LoVo (cell line): ENCODE results near the gene AGAP1.

Experiments used
- DNase-seq: peaks from one replicate; pipeline ENCODE4 v3.0.0-alpha.2; 2016; ENCODE audit warnings: low spot score

The AGAP1 gene

GRCh38 chr2:235712176-235712575 is 218.3 kb downstream of the AGAP1 start:
- DNase-seq = no peak

GRCh38 chr2:235713189-235713588 is 219.3 kb downstream of the AGAP1 start:
- DNase-seq = no peak

- no peak for DNase-seq
Measured at GRCh38 chr2:235715601-235716000, 221.8 kb downstream of the AGAP1 start.

GRCh38 chr2:235716875-235717496 is 223.1 kb downstream of the AGAP1 start:
- no peak for DNase-seq

- DNase-seq = no peak
Measured at GRCh38 chr2:235719146-235719942, 225.5 kb downstream of the AGAP1 start.

- no peak for DNase-seq
Measured at GRCh38 chr2:235721625-235722024, 227.8 kb downstream of the AGAP1 start.

GRCh38 chr2:235722869-235723268 is 229.0 kb downstream of the AGAP1 start:
- DNase-seq = no peak

- no peak for DNase-seq
Measured at GRCh38 chr2:235723371-235723770, 229.5 kb downstream of the AGAP1 start.

- no peak for DNase-seq
Measured at GRCh38 chr2:235723811-235724465, 230.1 kb downstream of the AGAP1 start.

GRCh38 chr2:235725016-235725489 is 231.2 kb downstream of the AGAP1 start:
- DNase-seq = no peak

GRCh38 chr2:235725841-235726240 is 232.0 kb downstream of the AGAP1 start:
- DNase-seq = no peak

- DNase-seq = no peak
Measured at GRCh38 chr2:235726554-235726953, 232.7 kb downstream of the AGAP1 start.

- no peak for DNase-seq
Measured at GRCh38 chr2:235727174-235727573, 233.3 kb downstream of the AGAP1 start.

GRCh38 chr2:235727891-235728799 is 234.3 kb downstream of the AGAP1 start:
- DNase-seq = no peak

- DNase-seq = no peak
Measured at GRCh38 chr2:235728800-235729556, 235.1 kb downstream of the AGAP1 start.

GRCh38 chr2:235729557-235729947 is 235.7 kb downstream of the AGAP1 start:
- DNase-seq = no peak

- DNase-seq = no peak
Measured at GRCh38 chr2:235730115-235730514, 236.3 kb downstream of the AGAP1 start.

- no peak for DNase-seq
Measured at GRCh38 chr2:235733761-235734160, 239.9 kb downstream of the AGAP1 start.

- DNase-seq = no peak
Measured at GRCh38 chr2:235734168-235734567, 240.3 kb downstream of the AGAP1 start.

GRCh38 chr2:235734688-235735231 is 240.9 kb downstream of the AGAP1 start:
- no peak for DNase-seq

GRCh38 chr2:235737396-235737795 is 243.6 kb downstream of the AGAP1 start:
- DNase-seq = no peak
